ENCODE results near the gene TMUB2. TPM values are rescaled to one million over a fixed set of nuclear protein-coding genes. Genes with fewer than 3 reads are reported as not detected.
A peak's percentile ranks its signal among the peaks of the same experiment; 100 is the strongest.

Gene TMUB2
- total and polyA plus RNA-seq, 2 of the 13 experiments (the other 11 are each of a cell fraction or from before 2014, with no cell fraction given), result 26.9 to 50.8 TPM

DNA sequence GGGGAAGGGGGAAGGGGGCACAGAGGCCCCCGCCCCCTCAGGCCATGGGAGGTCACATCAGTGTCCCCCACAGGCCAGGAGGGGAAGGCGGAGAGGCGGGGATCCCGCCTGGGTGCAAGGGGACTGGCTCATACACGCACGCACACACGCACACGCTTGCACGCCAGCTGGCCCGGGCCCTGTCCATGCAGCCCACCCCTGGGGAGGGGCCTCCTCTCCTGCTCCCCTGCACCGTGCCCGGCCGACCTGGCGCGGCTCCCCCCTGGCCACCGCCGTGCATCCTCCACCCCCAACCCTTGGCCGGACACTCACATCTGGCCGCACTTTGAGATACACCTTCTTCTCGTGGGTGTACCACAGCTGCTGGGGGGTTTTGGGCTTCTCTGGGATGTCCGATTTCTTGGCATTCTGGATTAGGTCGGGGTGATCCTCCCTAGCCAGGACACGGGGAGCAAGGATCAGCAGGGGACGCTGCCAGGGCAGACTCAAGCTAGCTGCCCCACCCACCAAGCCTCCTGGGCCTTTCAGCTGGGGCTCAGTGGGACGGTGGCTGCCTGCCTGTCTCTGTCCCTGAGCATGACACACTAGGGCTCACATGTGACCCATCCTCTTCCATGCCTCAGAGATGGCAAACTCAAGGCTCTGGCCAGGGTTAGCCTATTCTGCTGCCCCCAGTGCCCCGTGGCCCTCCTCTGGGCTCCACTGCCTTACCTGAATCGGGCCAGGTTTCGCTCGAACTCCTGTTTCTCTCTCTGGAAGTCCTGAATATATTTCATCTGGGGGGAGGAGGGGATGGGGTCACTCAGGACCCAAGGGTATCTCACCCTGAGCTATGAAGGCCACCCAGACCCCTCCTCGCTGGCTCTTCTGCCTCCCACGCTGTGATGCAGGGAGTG, 26.0 kb downstream of the TMUB2 start (continued):
- no peak for TF ChIP-seq NFE2L1 (CRISPR knock-in tag; IDR thresholded peaks at IDR 0.05; ENCODE audit: borderline replicate concordance)
- 0 out of 2 replicates have a peak, but pooled peaks have one; percentile 22 for TF ChIP-seq ZC3H13 (CRISPR knock-in tag; IDR thresholded peaks at IDR 0.05)
- TF ChIP-seq POLR2G (IDR thresholded peaks at IDR 0.05; ENCODE audit: low read depth, low read length), result peak; percentile 38
- TF ChIP-seq, protein P1, sequence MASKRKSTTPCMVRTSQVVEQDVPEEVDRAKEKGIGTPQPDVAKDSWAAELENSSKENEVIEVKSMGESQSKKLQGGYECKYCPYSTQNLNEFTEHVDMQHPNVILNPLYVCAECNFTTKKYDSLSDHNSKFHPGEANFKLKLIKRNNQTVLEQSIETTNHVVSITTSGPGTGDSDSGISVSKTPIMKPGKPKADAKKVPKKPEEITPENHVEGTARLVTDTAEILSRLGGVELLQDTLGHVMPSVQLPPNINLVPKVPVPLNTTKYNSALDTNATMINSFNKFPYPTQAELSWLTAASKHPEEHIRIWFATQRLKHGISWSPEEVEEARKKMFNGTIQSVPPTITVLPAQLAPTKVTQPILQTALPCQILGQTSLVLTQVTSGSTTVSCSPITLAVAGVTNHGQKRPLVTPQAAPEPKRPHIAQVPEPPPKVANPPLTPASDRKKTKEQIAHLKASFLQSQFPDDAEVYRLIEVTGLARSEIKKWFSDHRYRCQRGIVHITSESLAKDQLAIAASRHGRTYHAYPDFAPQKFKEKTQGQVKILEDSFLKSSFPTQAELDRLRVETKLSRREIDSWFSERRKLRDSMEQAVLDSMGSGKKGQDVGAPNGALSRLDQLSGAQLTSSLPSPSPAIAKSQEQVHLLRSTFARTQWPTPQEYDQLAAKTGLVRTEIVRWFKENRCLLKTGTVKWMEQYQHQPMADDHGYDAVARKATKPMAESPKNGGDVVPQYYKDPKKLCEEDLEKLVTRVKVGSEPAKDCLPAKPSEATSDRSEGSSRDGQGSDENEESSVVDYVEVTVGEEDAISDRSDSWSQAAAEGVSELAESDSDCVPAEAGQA (IDR thresholded peaks at IDR 0.05; ENCODE audit: low read depth), result no peak
- TF ChIP-seq, protein P1 (CRISPR knock-in tag; IDR thresholded peaks at IDR 0.05; ENCODE audit: borderline replicate concordance), result no peak
- TF ChIP-seq ZNF878 (CRISPR knock-in tag; IDR thresholded peaks at IDR 0.05), result no peak
- TF ChIP-seq GTF2F1 (IDR thresholded peaks at IDR 0.05; ENCODE audit: low read length), result no peak
- TF ChIP-seq RBFOX2 (IDR thresholded peaks at IDR 0.05; ENCODE audit: low read depth, low read length), result peak; percentile 64
- no peak for TF ChIP-seq ZFP62 (CRISPR knock-in tag; IDR thresholded peaks at IDR 0.05)
- no peak for TF ChIP-seq YY1 (IDR thresholded peaks at IDR 0.05; ENCODE audit: insufficient read depth, insufficient replicate concordance, low read depth, low read length)
- peak; percentile 83 for TF ChIP-seq AGO2 (optimal IDR thresholded peaks at IDR 0.05; ENCODE audit: low read depth, low read length)
- 0 out of 2 replicates have a peak, but pooled peaks have one; percentile 27 for TF ChIP-seq PCBP1 (IDR thresholded peaks at IDR 0.05; ENCODE audit: borderline replicate concordance, low read depth, low read length)
- TF ChIP-seq DNMT3B (CRISPR knock-in tag; conservative IDR thresholded peaks at IDR 0.05), result no peak
- TF ChIP-seq, protein P2, sequence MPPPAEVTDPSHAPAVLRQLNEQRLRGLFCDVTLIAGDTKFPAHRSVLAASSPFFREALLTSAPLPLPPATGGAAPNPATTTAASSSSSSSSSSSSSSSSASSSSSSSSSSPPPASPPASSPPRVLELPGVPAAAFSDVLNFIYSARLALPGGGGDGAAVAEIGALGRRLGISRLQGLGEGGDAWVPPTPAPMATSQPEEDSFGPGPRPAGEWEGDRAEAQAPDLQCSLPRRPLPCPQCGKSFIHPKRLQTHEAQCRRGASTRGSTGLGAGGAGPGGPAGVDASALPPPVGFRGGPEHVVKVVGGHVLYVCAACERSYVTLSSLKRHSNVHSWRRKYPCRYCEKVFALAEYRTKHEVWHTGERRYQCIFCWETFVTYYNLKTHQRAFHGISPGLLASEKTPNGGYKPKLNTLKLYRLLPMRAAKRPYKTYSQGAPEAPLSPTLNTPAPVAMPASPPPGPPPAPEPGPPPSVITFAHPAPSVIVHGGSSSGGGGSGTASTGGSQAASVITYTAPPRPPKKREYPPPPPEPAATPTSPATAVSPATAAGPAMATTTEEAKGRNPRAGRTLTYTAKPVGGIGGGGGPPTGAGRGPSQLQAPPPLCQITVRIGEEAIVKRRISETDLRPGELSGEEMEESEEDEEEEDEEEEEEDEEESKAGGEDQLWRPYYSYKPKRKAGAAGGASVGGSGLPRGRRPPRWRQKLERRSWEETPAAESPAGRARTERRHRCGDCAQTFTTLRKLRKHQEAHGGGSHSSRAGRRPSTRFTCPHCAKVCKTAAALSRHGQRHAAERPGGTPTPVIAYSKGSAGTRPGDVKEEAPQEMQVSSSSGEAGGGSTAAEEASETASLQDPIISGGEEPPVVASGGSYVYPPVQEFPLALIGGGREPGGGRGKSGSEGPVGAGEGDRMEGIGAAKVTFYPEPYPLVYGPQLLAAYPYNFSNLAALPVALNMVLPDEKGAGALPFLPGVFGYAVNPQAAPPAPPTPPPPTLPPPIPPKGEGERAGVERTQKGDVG (CRISPR knock-in tag; IDR thresholded peaks at IDR 0.05; ENCODE audit: borderline replicate concordance), result no peak
- no peak for TF ChIP-seq SRF (IDR thresholded peaks at IDR 0.05; ENCODE audit: low read depth, low read length)
- TF ChIP-seq TARDBP (CRISPR knock-in tag; IDR thresholded peaks at IDR 0.05), result no peak

Data from HepG2 (cell line).